GM19324 (cell line): Measurements from ENCODE around the gene RIBC2.
"Not testable (repeated sequence)": the region's sequence is repeated elsewhere in the genome, so short reads cannot be mapped to it uniquely, and the experiment has no call there.

Experiments used
- ATAC-seq: cut with Tn5 transposase; IDR thresholded peaks from one replicate; pipeline ENCODE4 v1.9.1; 2021; ENCODE audit warnings: mild to moderate bottlenecking, moderate library complexity; ENCODE audit not compliant: unreplicated experiment, low FRiP score

RIBC2 gene

GRCh38 chr22:45413368-45414211, at the start of gene RIBC2, which contains the start of gene SMC1B:
TSS of gene RIBC2 (plus strand) at chr22:45413693. CDS start at chr22:45413887, 194 bp downstream.
TSS of gene SMC1B (minus strand) at chr22:45413599. CDS start at chr22:45413567, 32 bp downstream.
- ATAC-seq = no peak

GRCh38 chr22:45366713-45367112, 46.8 kb upstream of the RIBC2 start:
- ATAC-seq = no peak

- ATAC-seq = not testable (repeated sequence)
Observed at GRCh38 chr22:45373592-45373991, 39.9 kb upstream of the RIBC2 start.

- ATAC-seq = no peak
Observed at GRCh38 chr22:45376009-45376408, 37.5 kb upstream of the RIBC2 start.

GRCh38 chr22:45376703-45377102, 36.8 kb upstream of the RIBC2 start:
- ATAC-seq = no peak

GRCh38 chr22:45381348-45381747, 32.1 kb upstream of the RIBC2 start:
- no peak for ATAC-seq

- ATAC-seq = no peak
Observed at GRCh38 chr22:45389546-45389945, 23.9 kb upstream of the RIBC2 start.

GRCh38 chr22:45397806-45398205, 15.7 kb upstream of the RIBC2 start:
- no peak for ATAC-seq

GRCh38 chr22:45398214-45398613, 15.3 kb upstream of the RIBC2 start:
- ATAC-seq = no peak

- no peak for ATAC-seq
Observed at GRCh38 chr22:45399712-45400445, 13.6 kb upstream of the RIBC2 start.

- no peak for ATAC-seq
Observed at GRCh38 chr22:45402466-45402985, 11.0 kb upstream of the RIBC2 start.

- ATAC-seq = no peak
Observed at GRCh38 chr22:45407793-45408192, 5.7 kb upstream of the RIBC2 start.

- no peak for ATAC-seq
Observed at GRCh38 chr22:45413013-45413367, 503 bp upstream of the RIBC2 start.

- ATAC-seq = no peak
Observed at GRCh38 chr22:45418056-45418769, 4.7 kb downstream of the RIBC2 start.

- no peak for ATAC-seq
Observed at GRCh38 chr22:45418770-45419138, 5.3 kb downstream of the RIBC2 start.

GRCh38 chr22:45420011-45420410, 6.5 kb downstream of the RIBC2 start:
- no peak for ATAC-seq

GRCh38 chr22:45420539-45420938, 7.0 kb downstream of the RIBC2 start:
- no peak for ATAC-seq

- no peak for ATAC-seq
Observed at GRCh38 chr22:45421349-45422055, 8.0 kb downstream of the RIBC2 start.

GRCh38 chr22:45422237-45422983, 8.9 kb downstream of the RIBC2 start:
- ATAC-seq = no peak

GRCh38 chr22:45423524-45423923, 10.0 kb downstream of the RIBC2 start:
- ATAC-seq = no peak
